GM19397 (cell line): Measurements from ENCODE around the gene ZNF497.
"Not testable (repeated sequence)": the region's sequence is repeated elsewhere in the genome, so short reads cannot be mapped to it uniquely, and the experiment has no call there.

Experiments used
- ATAC-seq: cut with Tn5 transposase; IDR thresholded peaks from one replicate; pipeline ENCODE4 v1.9.1; 2021; ENCODE audit warnings: mild to moderate bottlenecking, moderate library complexity; ENCODE audit not compliant: unreplicated experiment

Gene ZNF497

GRCh38 chr19:58350871-58351557 is 11.5 kb downstream of the ZNF497 start:
- no peak for ATAC-seq

- ATAC-seq: no peak
Observed at GRCh38 chr19:58350001-58350861, 12.3 kb downstream of the ZNF497 start.

- ATAC-seq: no peak
Observed at GRCh38 chr19:58349590-58349989, 13.0 kb downstream of the ZNF497 start.

GRCh38 chr19:58348080-58348479 is 14.5 kb downstream of the ZNF497 start:
- ATAC-seq: not testable (repeated sequence)

- ATAC-seq: peak; percentile 90
Observed at GRCh38 chr19:58346961-58347929, 15.3 kb downstream of the ZNF497 start.

- no peak for ATAC-seq
Observed at GRCh38 chr19:58345558-58345957, 17.0 kb downstream of the ZNF497 start.

- ATAC-seq: no peak
Observed at GRCh38 chr19:58338825-58339558, 23.6 kb downstream of the ZNF497 start.

- ATAC-seq: no peak
Observed at GRCh38 chr19:58338336-58338735, 24.2 kb downstream of the ZNF497 start.

- no peak for ATAC-seq
Observed at GRCh38 chr19:58336820-58337219, 25.7 kb downstream of the ZNF497 start.

GRCh38 chr19:58336216-58336615 is 26.3 kb downstream of the ZNF497 start:
- ATAC-seq: no peak

GRCh38 chr19:58335630-58336029 is 26.9 kb downstream of the ZNF497 start:
- ATAC-seq: no peak

- ATAC-seq: no peak
Observed at GRCh38 chr19:58334691-58335249, 27.8 kb downstream of the ZNF497 start.

- no peak for ATAC-seq
Observed at GRCh38 chr19:58332697-58333096, 29.9 kb downstream of the ZNF497 start.

- ATAC-seq: no peak
Observed at GRCh38 chr19:58330458-58330857, 32.1 kb downstream of the ZNF497 start.

- ATAC-seq: no peak
Observed at GRCh38 chr19:58328999-58329398, 33.6 kb downstream of the ZNF497 start.

GRCh38 chr19:58326914-58327726 is 35.4 kb downstream of the ZNF497 start, which contains the start of gene ZSCAN22:
Gene ZSCAN22, plus strand, starts transcription at chr19:58326994. Its CDS starts 7,809 bp downstream, at chr19:58334803.
- ATAC-seq: peak; percentile 89

- ATAC-seq: no peak
Observed at GRCh38 chr19:58326501-58326913, 36.0 kb downstream of the ZNF497 start.

GRCh38 chr19:58325311-58326022 is 37.1 kb downstream of the ZNF497 start:
- no peak for ATAC-seq
